COLO668 (cell line): ENCODE data around the gene TAF4.
A peak's percentile ranks its signal among the peaks of the same experiment; 100 is the strongest.

Source experiments
- DNase-seq: peaks from one replicate; lab custom pipeline; 2025; ENCODE audit not compliant: unreplicated experiment; lab: John Stamatoyannopoulos, UW

Gene TAF4

GRCh38 chr20:61966492-61967244 is 99.0 kb downstream of the TAF4 start:
- DNase-seq = no peak

DNA sequence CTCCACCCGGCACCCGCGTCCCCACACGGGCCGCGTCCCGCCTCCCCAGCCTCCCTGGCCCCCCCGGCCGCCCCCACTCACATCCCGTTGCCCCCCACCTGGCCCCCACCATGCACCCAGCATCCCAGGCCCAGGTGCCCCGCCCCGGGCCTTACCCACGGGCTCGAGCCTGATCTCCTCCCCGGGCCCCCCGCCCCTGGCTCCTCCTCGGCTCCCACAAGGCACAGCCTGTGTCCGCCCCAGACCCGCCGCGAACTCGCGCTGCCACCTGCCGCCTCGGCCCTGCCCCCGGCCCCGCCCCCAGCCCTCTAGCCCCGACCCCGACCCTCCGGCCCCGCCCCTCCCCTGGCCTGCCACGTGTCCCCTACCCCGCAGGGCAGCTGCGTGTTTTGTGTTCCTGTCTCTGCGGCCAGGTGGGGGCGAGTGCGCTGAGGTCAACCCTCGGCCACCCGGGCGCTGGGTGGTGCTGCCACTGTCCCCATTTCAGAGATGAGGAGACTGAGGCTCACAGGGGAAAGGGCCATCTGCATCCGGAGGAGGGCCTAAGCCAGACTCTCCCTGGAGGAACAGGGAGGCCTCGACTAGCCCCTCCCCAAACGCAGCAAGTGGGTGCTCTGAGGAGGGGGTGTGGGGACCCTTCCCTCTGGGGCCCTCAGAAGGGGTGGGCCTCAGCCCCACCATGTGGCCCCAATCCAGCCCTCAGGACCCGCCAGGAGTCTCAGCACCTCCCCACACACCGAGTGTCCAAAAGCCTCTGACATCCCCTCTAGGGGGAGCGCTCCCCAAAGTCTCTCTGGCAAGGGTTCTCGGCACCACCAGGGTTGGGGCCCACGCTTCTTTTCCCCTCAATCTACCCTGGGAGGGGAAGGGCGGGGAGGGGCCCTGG is 99.8 kb downstream of the TAF4 start:
- DNase-seq = peak; percentile 24

DNA sequence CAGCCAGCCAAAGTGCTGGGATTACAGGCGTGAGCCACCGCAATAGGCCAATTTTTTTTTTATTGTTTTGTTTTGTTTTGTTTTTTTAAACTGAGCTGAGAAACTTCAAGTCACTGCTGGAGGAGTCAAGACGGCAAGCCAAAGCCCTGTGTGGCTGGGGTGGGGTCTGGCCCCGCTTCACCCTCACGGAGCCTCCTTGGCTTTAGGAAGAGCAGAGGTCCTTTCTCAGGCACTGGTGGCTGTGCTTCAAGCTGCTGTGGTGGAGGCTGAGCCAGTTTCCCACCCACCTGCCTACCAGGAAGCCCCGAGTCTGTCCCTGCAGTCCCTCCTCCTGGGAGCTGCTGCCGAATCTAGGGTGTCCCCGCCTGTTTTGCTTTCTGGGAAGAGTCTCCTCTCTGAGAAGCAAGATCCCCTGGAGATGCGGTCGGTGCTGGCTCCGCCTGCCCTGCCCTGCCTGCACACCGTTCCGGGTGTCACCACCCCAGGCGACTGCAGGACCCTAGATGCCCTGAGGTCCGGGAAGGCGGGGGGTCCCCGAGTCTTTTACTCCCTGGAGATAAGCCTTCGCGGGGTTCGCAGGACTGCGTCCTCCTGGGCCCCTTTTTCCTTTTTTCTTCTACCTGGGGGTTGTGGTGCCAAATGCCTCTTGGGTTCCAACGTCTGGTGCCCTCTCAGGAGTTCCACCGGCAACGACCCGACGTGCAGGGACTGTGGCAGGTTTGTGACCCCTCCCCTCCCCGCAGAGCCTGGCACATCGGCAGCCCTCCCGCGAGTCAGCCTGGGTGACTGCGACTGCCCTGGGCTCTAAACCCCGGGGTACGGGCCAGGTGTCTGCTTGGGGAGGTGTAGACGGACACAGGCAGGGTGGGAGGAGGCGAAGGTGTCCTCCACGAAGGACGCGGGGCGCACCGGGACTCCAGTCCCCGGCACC is 100.7 kb downstream of the TAF4 start:
- DNase-seq = no peak

- DNase-seq = no peak
Observed at GRCh38 chr20:61963885-61964674, 101.6 kb downstream of the TAF4 start.

GRCh38 chr20:61963149-61963548 is 102.5 kb downstream of the TAF4 start:
- no peak for DNase-seq

GRCh38 chr20:61960836-61961235 is 104.8 kb downstream of the TAF4 start:
- no peak for DNase-seq

GRCh38 chr20:61958773-61959700 is 106.6 kb downstream of the TAF4 start:
- no peak for DNase-seq

GRCh38 chr20:61957961-61958715 is 107.5 kb downstream of the TAF4 start:
- no peak for DNase-seq

DNA sequence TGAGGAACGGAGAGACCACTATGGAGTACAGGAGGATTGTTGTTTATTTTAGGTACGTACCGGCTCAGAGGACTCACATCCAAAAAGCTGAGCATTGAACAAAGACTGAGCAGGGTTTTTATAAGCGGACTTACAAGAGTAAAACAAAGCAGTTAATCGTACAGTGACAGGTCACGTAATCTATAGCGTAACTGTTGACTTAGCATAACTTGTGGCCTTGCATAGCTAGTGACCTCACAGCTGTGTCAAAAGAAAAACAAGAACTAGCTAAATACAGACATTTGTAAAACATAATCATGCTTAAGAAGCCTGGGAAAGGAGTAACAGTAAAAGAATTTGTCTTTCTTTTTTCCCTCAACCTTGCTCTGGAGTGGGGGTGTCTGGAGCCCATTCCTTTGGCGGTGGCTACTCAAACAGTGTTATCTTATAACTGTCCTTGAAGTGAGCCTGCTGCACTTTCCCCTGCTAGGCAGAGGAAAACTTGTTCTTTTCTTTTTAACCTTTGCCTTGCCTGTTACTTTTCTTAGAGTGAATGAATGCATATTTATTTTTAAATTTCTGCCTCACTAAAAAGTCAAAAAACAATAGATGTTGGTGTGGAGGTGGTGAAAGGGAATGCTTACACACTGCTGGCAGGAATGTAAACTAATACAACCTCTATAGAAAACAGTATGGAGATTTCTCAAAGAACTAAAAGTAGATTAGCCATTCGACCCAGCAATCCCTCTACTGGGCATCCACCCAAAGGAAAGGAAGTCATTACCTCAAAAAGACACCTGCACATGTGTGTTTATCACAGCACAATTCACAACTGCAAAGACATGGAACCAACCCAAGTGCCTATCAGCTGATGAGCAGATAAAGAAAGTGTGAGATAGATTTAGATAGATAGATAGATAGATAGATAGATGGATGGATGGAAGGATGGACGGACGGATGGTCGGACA is 109.0 kb downstream of the TAF4 start:
- DNase-seq = no peak

DNA sequence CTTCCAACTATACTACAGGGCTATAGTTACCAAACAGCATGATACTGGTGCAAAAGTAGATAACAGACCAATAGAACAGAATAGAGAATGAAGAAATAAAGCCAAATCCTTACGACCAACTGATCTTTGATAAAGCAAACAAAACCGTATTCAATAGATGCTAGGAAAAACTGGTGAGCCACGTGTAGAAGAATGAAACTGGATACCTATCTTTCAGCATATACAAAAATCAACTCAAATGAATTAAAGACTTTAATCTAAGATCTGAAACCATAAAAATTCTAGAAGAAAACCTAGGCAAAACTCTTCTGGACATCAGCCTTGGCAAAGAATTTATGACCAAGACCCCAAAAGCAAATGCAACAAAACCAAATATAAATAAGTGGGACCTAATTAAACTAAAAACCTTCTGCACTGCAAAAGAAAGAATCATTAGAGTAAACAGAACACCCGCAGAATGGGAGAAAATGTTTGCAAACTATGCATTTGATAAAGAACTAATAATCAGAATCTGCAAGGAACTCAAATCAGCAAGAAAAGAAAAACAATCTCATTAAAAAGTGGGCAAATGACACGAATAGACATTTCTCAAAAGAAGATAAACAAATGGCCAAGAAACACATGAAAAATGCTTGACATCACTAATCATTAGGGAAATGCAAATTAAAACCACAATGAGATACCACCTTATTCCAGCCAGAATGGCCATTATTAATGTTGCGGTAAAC is 109.8 kb downstream of the TAF4 start:
- DNase-seq = no peak

DNA sequence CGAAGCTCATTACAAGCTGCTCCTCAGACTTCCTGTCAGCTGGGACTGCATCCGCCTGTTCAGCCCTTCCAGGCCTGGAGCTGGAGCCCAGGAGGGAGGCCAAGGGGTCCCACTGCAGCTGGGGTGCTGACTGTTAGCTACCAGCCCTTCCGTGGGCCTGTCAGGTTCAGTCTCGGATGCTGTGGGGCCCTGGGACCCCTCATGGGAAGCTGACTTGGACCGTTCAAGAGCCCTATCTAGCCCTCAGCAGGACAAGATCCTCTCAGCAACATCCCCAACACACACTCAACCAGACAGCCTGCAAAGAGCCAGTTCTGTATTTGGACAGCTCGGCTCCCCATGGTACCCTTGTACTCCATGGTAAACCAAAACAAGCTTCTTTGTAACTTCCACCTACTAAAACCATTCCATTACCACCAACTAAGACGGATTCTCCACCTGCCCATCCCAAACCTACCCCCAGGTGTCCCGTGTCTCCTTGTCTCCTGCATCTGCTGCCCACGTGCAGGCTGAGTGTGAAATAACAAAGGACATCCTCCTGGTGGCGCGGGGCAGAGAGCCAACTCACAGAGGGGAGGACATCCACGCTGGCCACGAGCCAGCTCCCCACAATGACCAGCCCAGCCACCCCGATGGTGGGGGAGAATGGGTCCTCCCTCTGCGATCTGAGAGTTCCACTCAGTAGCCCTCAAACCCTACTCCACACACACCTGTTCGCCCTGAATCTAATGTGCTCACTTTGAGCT is 111.2 kb downstream of the TAF4 start:
- DNase-seq = peak; percentile 90

- peak; percentile 15 for DNase-seq
Observed at GRCh38 chr20:61953037-61954021, 112.4 kb downstream of the TAF4 start.

DNA sequence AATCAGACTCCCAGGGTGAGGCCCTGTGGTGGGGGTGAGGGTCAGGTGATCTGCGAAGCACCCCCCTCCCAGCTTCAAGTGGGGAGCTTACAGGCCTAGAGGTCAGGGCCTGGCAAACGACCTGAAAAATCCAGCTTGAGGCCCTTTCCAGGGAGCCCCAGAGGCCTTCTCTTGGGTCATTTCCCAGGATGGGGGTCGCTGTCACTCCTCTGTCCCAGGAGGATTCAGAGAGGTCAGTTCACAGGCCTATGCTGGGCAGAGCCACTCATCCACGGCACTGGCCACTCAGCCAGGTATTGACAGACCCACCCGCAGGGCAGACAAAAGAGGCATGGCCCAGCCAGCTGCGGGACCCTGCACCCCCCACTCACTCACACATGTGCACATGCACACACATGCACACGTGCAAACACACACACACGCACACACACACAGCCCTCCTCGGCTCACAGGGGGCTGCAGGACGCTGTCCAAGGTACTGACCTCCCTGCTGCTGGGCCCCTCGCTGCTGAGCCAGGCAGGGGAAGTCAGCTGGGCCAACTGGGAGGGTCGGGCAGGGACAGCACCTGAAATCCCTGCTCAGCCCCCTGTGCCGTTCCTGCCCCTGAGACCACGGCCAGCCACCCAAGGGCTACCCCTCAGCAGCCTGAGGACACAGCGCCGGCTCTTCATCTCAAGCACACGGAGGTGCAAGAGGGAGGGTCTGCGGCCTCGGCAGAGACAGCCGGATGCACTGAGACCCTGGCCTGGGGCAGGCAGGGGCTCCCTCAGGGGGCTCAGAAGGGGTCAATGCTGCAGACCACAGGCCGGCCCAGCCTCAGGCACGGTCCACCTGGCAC is 113.8 kb downstream of the TAF4 start:
- no peak for DNase-seq

DNA sequence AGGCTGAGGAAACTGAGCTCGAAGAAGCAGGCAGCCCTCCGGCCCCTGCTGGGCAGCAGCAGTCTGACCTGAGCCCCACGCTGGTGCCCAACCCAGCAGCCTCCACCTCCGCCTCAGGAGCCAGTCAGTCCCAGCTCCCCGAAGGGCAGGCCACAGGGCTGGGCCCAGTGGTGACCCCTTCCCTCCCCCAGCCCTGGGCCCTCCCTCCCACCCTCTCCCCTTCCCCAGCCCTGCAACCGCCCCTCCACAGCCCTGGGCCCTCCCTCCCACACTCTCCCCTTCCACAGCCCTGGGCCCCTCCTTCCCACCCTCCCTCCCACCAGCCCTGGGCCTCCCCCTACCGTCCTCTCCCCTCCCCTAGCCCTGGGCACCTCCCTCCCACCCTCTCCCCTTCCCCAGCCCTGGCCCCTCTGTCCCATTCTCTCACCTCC is 115.0 kb downstream of the TAF4 start:
- no peak for DNase-seq
